ENCODE measurements around the gene CPNE5. TPM values are rescaled to one million over a fixed set of nuclear protein-coding genes. Genes with fewer than 3 reads are reported as not detected.
"Not testable (repeated sequence)": the region's sequence is repeated elsewhere in the genome, so short reads cannot be mapped to it uniquely, and the experiment has no call there.

Gene CPNE5
- total and polyA plus RNA-seq, 4 donors: 0.20 to 13.1 (median 7.9) TPM; not detected in 1

- ATAC-seq (ENCODE audit: low FRiP score) (no peak), DNase-seq (peak in 1 of 2 donors; percentile 68)
- H3K9me3 ChIP-seq (ENCODE audit: control insufficient read depth, low read length): no peaks in the 10 kb centered on the region
- H3K4me3 ChIP-seq (ENCODE audit: low read length in 2 of 2): no peak overlapping the region
- no peaks in the 10 kb centered on the region for H3K27me3 ChIP-seq (ENCODE audit: control insufficient read depth in 1 of 2, insufficient read depth in 2 of 2, low read length in 1 of 2)
- 92 to 95% methylated on average over 8 of the region's 8 CpGs for WGBS, 2 donors
- no peak overlapping the region for H3K27ac ChIP-seq (ENCODE audit: low read depth in 1 of 2, low read length in 2 of 2)
- no peaks in the 10 kb centered on the region for H3K36me3 ChIP-seq (ENCODE audit: control insufficient read depth in 1 of 2, insufficient read depth in 2 of 2, low read length in 1 of 2)
- no peaks in the 10 kb centered on the region for H3K4me1 ChIP-seq (ENCODE audit: control insufficient read depth in 1 of 2, insufficient read depth in 2 of 2, low read length in 2 of 2)
- intact Hi-C loops (cut with DNase I): no loop called here
These were observed 125.4 kb downstream of the CPNE5 start for GRCh38 chr6:36713846-36714245.

- Histone ChIP-seq H3K27ac (ENCODE audit: low read depth in 1 of 2, low read length in 2 of 2) (no peak overlapping the region), H3K4me3 (ENCODE audit: low read length in 2 of 2) (no peak overlapping the region), H3K9me3 (ENCODE audit: control insufficient read depth, low read length) (no peaks in the 10 kb centered on the region), H3K27me3 (ENCODE audit: control insufficient read depth in 1 of 2, insufficient read depth in 2 of 2, low read length in 1 of 2) (no peaks in the 10 kb centered on the region), H3K4me1 (ENCODE audit: control insufficient read depth in 1 of 2, insufficient read depth in 2 of 2, low read length in 2 of 2) (no peaks in the 10 kb centered on the region), H3K36me3 (ENCODE audit: control insufficient read depth in 1 of 2, insufficient read depth in 2 of 2, low read length in 1 of 2) (no peaks in the 10 kb centered on the region)
- intact Hi-C loops (cut with DNase I): no loop called here
- WGBS, 2 donors: 84 to 87% methylated on average over 4 of the region's 4 CpGs
- no peak for ATAC-seq (ENCODE audit: low FRiP score)
- DNase-seq: no peak
These were observed 126.4 kb downstream of the CPNE5 start for GRCh38 chr6:36712816-36713215.

- WGBS, 2 donors: 78 to 80% methylated on average over 1 of the region's 1 CpG
- no peak overlapping the region for H3K4me3 ChIP-seq (ENCODE audit: low read length in 2 of 2)
These were observed 132.9 kb downstream of the CPNE5 start for GRCh38 chr6:36706339-36706738.

GRCh38 chr6:36704961-36705577 lies 134.2 kb downstream of the CPNE5 start:
- H3K27ac ChIP-seq (ENCODE audit: low read depth in 1 of 2, low read length in 2 of 2); ATAC-seq (ENCODE audit: low FRiP score); intact Hi-C loops (cut with DNase I); H3K36me3 ChIP-seq (ENCODE audit: control insufficient read depth in 1 of 2, insufficient read depth in 2 of 2, low read length in 1 of 2); DNase-seq; H3K4me3 ChIP-seq (ENCODE audit: low read length in 2 of 2); H3K4me1 ChIP-seq (ENCODE audit: control insufficient read depth in 1 of 2, insufficient read depth in 2 of 2, low read length in 2 of 2); H3K27me3 ChIP-seq (ENCODE audit: control insufficient read depth in 1 of 2, insufficient read depth in 2 of 2, low read length in 1 of 2); H3K9me3 ChIP-seq (ENCODE audit: control insufficient read depth, low read length): not testable (repeated sequence)
- 73 to 78% methylated on average over 7 of the region's 7 CpGs for WGBS, 2 donors

More at GRCh38 chr6:36706339-36706738, 132.9 kb downstream of the CPNE5 start:
- Histone ChIP-seq H3K27me3 (ENCODE audit: control insufficient read depth in 1 of 2, insufficient read depth in 2 of 2, low read length in 1 of 2) (no peaks in the 10 kb centered on the region), H3K36me3 (ENCODE audit: control insufficient read depth in 1 of 2, insufficient read depth in 2 of 2, low read length in 1 of 2) (no peaks in the 10 kb centered on the region), H3K4me1 (ENCODE audit: control insufficient read depth in 1 of 2, insufficient read depth in 2 of 2, low read length in 2 of 2) (no peaks in the 10 kb centered on the region), H3K27ac (ENCODE audit: low read depth in 1 of 2, low read length in 2 of 2) (no peak overlapping the region), H3K9me3 (ENCODE audit: control insufficient read depth, low read length) (no peaks in the 10 kb centered on the region)
- DNase-seq: peak in 1 of 2 donors; percentile 15
- intact Hi-C loops (cut with DNase I): no loop called here
- no peak for ATAC-seq (ENCODE audit: low FRiP score)

GRCh38 chr6:36703982-36704381 lies 135.3 kb downstream of the CPNE5 start:
- intact Hi-C loops (cut with DNase I): no loop called here
- peak in 1 of 2 donors; percentile 59 for DNase-seq
- WGBS, 2 donors: 94% methylated on average over 18 of the region's 18 CpGs

GRCh38 chr6:36703081-36703606 lies 136.1 kb downstream of the CPNE5 start:
- DNase-seq: peak in 1 of 2 donors; percentile 44
- intact Hi-C loops (cut with DNase I): no loop called here
- H3K4me3 ChIP-seq (ENCODE audit: low read length in 2 of 2): no peak overlapping the region
- no peak for ATAC-seq (ENCODE audit: low FRiP score)
- no peak overlapping the region for H3K27ac ChIP-seq (ENCODE audit: low read depth in 1 of 2, low read length in 2 of 2)
- no peaks in the 10 kb centered on the region for H3K36me3 ChIP-seq (ENCODE audit: control insufficient read depth in 1 of 2, insufficient read depth in 2 of 2, low read length in 1 of 2)
- H3K27me3 ChIP-seq (ENCODE audit: control insufficient read depth in 1 of 2, insufficient read depth in 2 of 2, low read length in 1 of 2): no peaks in the 10 kb centered on the region
- WGBS, 2 donors: 96 to 97% methylated on average over 5 of the region's 5 CpGs
- no peaks in the 10 kb centered on the region for H3K4me1 ChIP-seq (ENCODE audit: control insufficient read depth in 1 of 2, insufficient read depth in 2 of 2, low read length in 2 of 2)
- H3K9me3 ChIP-seq (ENCODE audit: control insufficient read depth, low read length): no peaks in the 10 kb centered on the region

More at GRCh38 chr6:36703982-36704381, 135.3 kb downstream of the CPNE5 start:
- no peaks in the 10 kb centered on the region for H3K9me3 ChIP-seq (ENCODE audit: control insufficient read depth, low read length)
- H3K36me3 ChIP-seq (ENCODE audit: control insufficient read depth in 1 of 2, insufficient read depth in 2 of 2, low read length in 1 of 2): no peaks in the 10 kb centered on the region
- ATAC-seq (ENCODE audit: low FRiP score): no peak
- no peak overlapping the region for H3K4me3 ChIP-seq (ENCODE audit: low read length in 2 of 2)
- no peaks in the 10 kb centered on the region for H3K4me1 ChIP-seq (ENCODE audit: control insufficient read depth in 1 of 2, insufficient read depth in 2 of 2, low read length in 2 of 2)
- no peak overlapping the region for H3K27ac ChIP-seq (ENCODE audit: low read depth in 1 of 2, low read length in 2 of 2)
- no peaks in the 10 kb centered on the region for H3K27me3 ChIP-seq (ENCODE audit: control insufficient read depth in 1 of 2, insufficient read depth in 2 of 2, low read length in 1 of 2)

- H3K4me3 ChIP-seq (ENCODE audit: low read length in 2 of 2): no peak overlapping the region
- ATAC-seq (ENCODE audit: low FRiP score) (no peak), DNase-seq (peak in 1 of 2 donors; percentile 3)
- H3K4me1 ChIP-seq (ENCODE audit: control insufficient read depth in 1 of 2, insufficient read depth in 2 of 2, low read length in 2 of 2): no peaks in the 10 kb centered on the region
- no peaks in the 10 kb centered on the region for H3K36me3 ChIP-seq (ENCODE audit: control insufficient read depth in 1 of 2, insufficient read depth in 2 of 2, low read length in 1 of 2)
- H3K27ac ChIP-seq (ENCODE audit: low read depth in 1 of 2, low read length in 2 of 2): no peak overlapping the region
- no peaks in the 10 kb centered on the region for H3K9me3 ChIP-seq (ENCODE audit: control insufficient read depth, low read length)
- intact Hi-C loops (cut with DNase I): no loop called here
- no peaks in the 10 kb centered on the region for H3K27me3 ChIP-seq (ENCODE audit: control insufficient read depth in 1 of 2, insufficient read depth in 2 of 2, low read length in 1 of 2)
- WGBS, 2 donors: 97 to 98% methylated on average over 3 of the region's 3 CpGs
These were observed 136.6 kb downstream of the CPNE5 start for GRCh38 chr6:36702656-36703055.

GRCh38 chr6:36701401-36701991 lies 137.7 kb downstream of the CPNE5 start:
- peak in 1 of 2 donors; percentile 56 for DNase-seq
- WGBS, 2 donors: 91 to 95% methylated on average over 3 of the region's 3 CpGs
- no peak overlapping the region for H3K27ac ChIP-seq (ENCODE audit: low read depth in 1 of 2, low read length in 2 of 2)
- H3K27me3 ChIP-seq (ENCODE audit: control insufficient read depth in 1 of 2, insufficient read depth in 2 of 2, low read length in 1 of 2): no peaks in the 10 kb centered on the region
- H3K9me3 ChIP-seq (ENCODE audit: control insufficient read depth, low read length): no peaks in the 10 kb centered on the region
- intact Hi-C loops (cut with DNase I): no loop called here
- no peak for ATAC-seq (ENCODE audit: low FRiP score)
- H3K36me3 ChIP-seq (ENCODE audit: control insufficient read depth in 1 of 2, insufficient read depth in 2 of 2, low read length in 1 of 2): no peaks in the 10 kb centered on the region
- no peak overlapping the region for H3K4me3 ChIP-seq (ENCODE audit: low read length in 2 of 2)
- H3K4me1 ChIP-seq (ENCODE audit: control insufficient read depth in 1 of 2, insufficient read depth in 2 of 2, low read length in 2 of 2): no peaks in the 10 kb centered on the region

GRCh38 chr6:36700831-36701230 lies 138.4 kb downstream of the CPNE5 start:
- Histone ChIP-seq H3K9me3 (ENCODE audit: control insufficient read depth, low read length) (no peaks in the 10 kb centered on the region), H3K27ac (ENCODE audit: low read depth in 1 of 2, low read length in 2 of 2) (no peak overlapping the region), H3K27me3 (ENCODE audit: control insufficient read depth in 1 of 2, insufficient read depth in 2 of 2, low read length in 1 of 2) (no peaks in the 10 kb centered on the region), H3K36me3 (ENCODE audit: control insufficient read depth in 1 of 2, insufficient read depth in 2 of 2, low read length in 1 of 2) (no peaks in the 10 kb centered on the region), H3K4me3 (ENCODE audit: low read length in 2 of 2) (no peak overlapping the region), H3K4me1 (ENCODE audit: control insufficient read depth in 1 of 2, insufficient read depth in 2 of 2, low read length in 2 of 2) (no peaks in the 10 kb centered on the region)
- 92 to 95% methylated on average over 3 of the region's 3 CpGs for WGBS, 2 donors
- intact Hi-C loops (cut with DNase I): no loop called here
- no peak for DNase-seq
- ATAC-seq (ENCODE audit: low FRiP score): no peak

Measured in aorta (tissue), 5 donors.